SK-N-MC (cell line): Measurements from ENCODE around the gene DNAJB9.

Source experiments
- EZH2 ChIP-seq: fragments of 200-600 bp; sonication (generic); IDR thresholded peaks from one replicate; pipeline ENCODE4 v1.6.1; 2017; ENCODE audit warnings: antibody characterized with exemption
- FOXP2 ChIP-seq: optimal IDR thresholded peaks from 2 replicates; pipeline ENCODE3; 2011; ENCODE audit warnings: mild to moderate bottlenecking, moderate library complexity; ENCODE audit not compliant: insufficient read depth; ENCODE audit errors: extremely low read length, control extremely low read depth
- POLR2AphosphoS5 ChIP-seq: IDR thresholded peaks from 2 replicates; pipeline ENCODE4 v1.6.1; 2012; ENCODE audit warnings: mild to moderate bottlenecking, low read depth, low read length, borderline replicate concordance

DNA sequence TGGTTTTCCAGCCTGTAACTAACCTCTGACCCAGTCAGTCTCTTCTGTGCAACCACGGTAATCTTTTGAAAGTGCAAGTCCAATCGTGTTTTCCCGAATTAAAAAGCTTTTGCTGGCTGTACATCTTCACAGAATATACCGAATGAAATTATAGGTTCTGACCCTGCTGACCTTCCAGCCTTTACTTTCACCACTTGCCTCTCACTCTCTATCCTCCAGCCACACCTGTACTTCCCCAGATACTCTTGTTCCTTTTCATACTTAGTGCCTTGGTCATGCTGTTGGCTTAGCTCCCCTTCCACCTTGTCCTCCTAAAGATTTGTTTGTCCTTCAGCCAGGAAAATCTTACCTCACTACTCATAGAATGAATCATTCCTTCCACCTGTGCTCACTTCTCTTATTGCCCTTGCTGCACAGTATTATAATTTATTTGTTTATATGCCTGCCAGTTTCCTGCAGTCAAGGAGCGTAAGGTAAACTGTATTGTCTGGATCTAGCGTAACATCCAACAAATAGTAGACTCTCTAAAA is 41.4 kb upstream of the DNAJB9 start:
- TF ChIP-seq EZH2 (no peak), POLR2AphosphoS5 (no peak), FOXP2 (no peak)
